ENCODE results near the gene CCDC15.

DNA sequence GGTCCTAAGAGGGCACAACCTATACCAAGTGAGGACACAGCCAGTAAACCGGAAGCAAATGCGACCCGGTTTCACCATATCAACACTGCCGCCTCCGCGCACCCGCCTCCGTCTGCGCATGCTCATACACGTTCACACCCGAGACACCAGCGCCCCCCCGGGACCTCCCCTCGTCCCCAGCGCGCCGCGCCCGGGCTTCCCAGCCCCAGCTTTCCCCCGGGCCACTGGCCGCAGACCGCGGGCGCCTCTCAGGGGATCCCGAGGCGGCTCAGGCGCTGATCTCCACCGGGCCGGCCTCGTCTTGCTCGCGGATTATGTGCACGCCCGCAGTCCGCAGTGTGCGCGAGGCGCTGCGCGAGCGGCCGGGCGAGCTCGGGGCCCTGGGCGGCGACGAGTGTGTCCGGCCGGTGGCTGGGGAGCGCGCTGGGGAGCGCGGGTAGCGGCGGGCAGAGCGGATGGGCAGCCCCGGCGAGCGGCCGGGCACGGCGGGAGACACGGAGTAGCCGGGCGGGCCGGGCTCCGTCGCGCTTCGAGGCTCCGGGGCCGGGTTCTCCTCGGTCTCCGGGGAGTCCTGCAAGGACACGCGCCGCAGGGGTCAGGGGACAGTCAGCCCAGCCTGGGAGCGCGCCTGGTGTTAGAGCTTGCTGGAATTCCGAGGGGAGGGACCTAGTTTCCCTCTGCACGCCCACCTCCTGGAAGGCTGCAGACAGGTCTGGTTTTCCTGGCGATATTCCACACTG lies 33.0 kb upstream of the CCDC15 start:
- no peak for TF ChIP-seq ZNF678 (CRISPR knock-in tag; IDR thresholded peaks at IDR 0.05)
- TF ChIP-seq, protein P1, sequence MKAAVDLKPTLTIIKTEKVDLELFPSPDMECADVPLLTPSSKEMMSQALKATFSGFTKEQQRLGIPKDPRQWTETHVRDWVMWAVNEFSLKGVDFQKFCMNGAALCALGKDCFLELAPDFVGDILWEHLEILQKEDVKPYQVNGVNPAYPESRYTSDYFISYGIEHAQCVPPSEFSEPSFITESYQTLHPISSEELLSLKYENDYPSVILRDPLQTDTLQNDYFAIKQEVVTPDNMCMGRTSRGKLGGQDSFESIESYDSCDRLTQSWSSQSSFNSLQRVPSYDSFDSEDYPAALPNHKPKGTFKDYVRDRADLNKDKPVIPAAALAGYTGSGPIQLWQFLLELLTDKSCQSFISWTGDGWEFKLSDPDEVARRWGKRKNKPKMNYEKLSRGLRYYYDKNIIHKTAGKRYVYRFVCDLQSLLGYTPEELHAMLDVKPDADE (CRISPR knock-in tag; IDR thresholded peaks at IDR 0.05) = no peak

Data from HepG2 (cell line).